H9 (cell line): ENCODE measurements around the gene RPL28. TPM values are rescaled to one million over a fixed set of nuclear protein-coding genes. Genes with fewer than 3 reads are reported as not detected.
A peak's percentile ranks its signal among the peaks of the same experiment; 100 is the strongest.

Experiments used
- DNase-seq: peaks from one replicate; pipeline ENCODE4 v3.0.0-alpha.2; 2017
- H2AFZ ChIP-seq: one replicate; pipeline ENCODE4 v1.6.1; 2013; ENCODE audit warnings: mild to moderate bottlenecking, low read length, control low read depth, moderate library complexity
- H2AK5ac ChIP-seq: 2 replicates; pipeline ENCODE4 v1.6.1; 2013; ENCODE audit warnings: low read length, control low read depth, mixed read lengths; ENCODE audit not compliant: insufficient read length
- H2BK120ac ChIP-seq: one replicate; pipeline ENCODE4 v1.6.1; 2013; ENCODE audit warnings: low read depth, mild to moderate bottlenecking, low read length, control low read depth, inconsistent platforms; ENCODE audit not compliant: poor library complexity, severe bottlenecking
- H2BK12ac ChIP-seq: 2 replicates; pipeline ENCODE4 v1.6.1; 2013; ENCODE audit warnings: low read length, control low read depth, mixed read lengths, low read depth; ENCODE audit not compliant: insufficient read length
- H2BK15ac ChIP-seq: 2 replicates; pipeline ENCODE4 v1.6.1; 2013; ENCODE audit warnings: low read depth, low read length, control low read depth
- H2BK20ac ChIP-seq: one replicate; pipeline ENCODE4 v1.6.1; 2013; ENCODE audit warnings: low read depth, mild to moderate bottlenecking, low read length, control low read depth, inconsistent platforms; ENCODE audit not compliant: poor library complexity, severe bottlenecking
- H2BK5ac ChIP-seq: 2 replicates; pipeline ENCODE4 v1.6.1; 2013; ENCODE audit warnings: low read length, control low read depth, mixed read lengths; ENCODE audit not compliant: insufficient read length
- H3K14ac ChIP-seq: 2 replicates; pipeline ENCODE4 v1.6.1; 2013; ENCODE audit warnings: low read length, control low read depth; ENCODE audit not compliant: insufficient read depth
- H3K18ac ChIP-seq: 2 replicates; pipeline ENCODE4 v1.6.1; 2013; ENCODE audit warnings: low read depth, mild to moderate bottlenecking, mixed read lengths, low read length, control low read depth; ENCODE audit not compliant: insufficient read length
- H3K23ac ChIP-seq: 2 replicates; pipeline ENCODE4 v1.6.1; 2013; ENCODE audit warnings: low read length, control low read depth, mixed read lengths, low read depth; ENCODE audit not compliant: insufficient read length
- H3K23me2 ChIP-seq: 2 replicates; pipeline ENCODE4 v1.6.1; 2013; ENCODE audit warnings: low read depth, mild to moderate bottlenecking, mixed read lengths, low read length, control low read depth; ENCODE audit not compliant: insufficient read length, poor library complexity, severe bottlenecking
- H3K27ac ChIP-seq: 2 replicates; pipeline ENCODE4 v1.5.1; 2013; ENCODE audit warnings: low read length, control low read depth, mixed read lengths, low read depth; ENCODE audit not compliant: insufficient read length
- H3K27me3 ChIP-seq: 2 replicates; pipeline ENCODE4 v1.6.1; 2013; ENCODE audit warnings: low read length, control low read depth, inconsistent platforms; ENCODE audit not compliant: insufficient read depth
- H3K4ac ChIP-seq: 2 replicates; pipeline ENCODE4 v1.6.1; 2013; ENCODE audit warnings: low read depth, mild to moderate bottlenecking, control low read depth, inconsistent platforms, low read length, moderate library complexity
- H3K4me1 ChIP-seq: 2 replicates; pipeline ENCODE4 v1.6.1; 2013; ENCODE audit warnings: low read length, control low read depth, inconsistent platforms; ENCODE audit not compliant: insufficient read depth
- H3K4me2 ChIP-seq: 2 replicates; pipeline ENCODE4 v1.6.1; 2013; ENCODE audit warnings: low read length, control low read depth, mixed read lengths; ENCODE audit not compliant: insufficient read length, insufficient read depth
- H3K56ac ChIP-seq: 2 replicates; pipeline ENCODE4 v1.6.1; 2013; ENCODE audit warnings: low read depth, mild to moderate bottlenecking, mixed read lengths, low read length, control low read depth; ENCODE audit not compliant: insufficient read length
- H3K79me1 ChIP-seq: 2 replicates; pipeline ENCODE4 v1.6.1; 2013; ENCODE audit warnings: low read depth, mild to moderate bottlenecking, moderate library complexity, low read length, control low read depth, inconsistent platforms; ENCODE audit not compliant: insufficient read depth, poor library complexity, severe bottlenecking
- H3K79me2 ChIP-seq: 2 replicates; pipeline ENCODE4 v1.6.1; 2013; ENCODE audit warnings: low read length, control low read depth, inconsistent platforms; ENCODE audit not compliant: insufficient read depth
- H3K9ac ChIP-seq: 2 replicates; pipeline ENCODE4 v1.6.1; 2013; ENCODE audit warnings: low read length, control low read depth, mixed read lengths; ENCODE audit not compliant: insufficient read length; ENCODE audit errors: extremely low read depth
- H3K9me3 ChIP-seq: one replicate; pipeline ENCODE4 v1.6.1; 2013; ENCODE audit warnings: low read depth, low read length, inconsistent platforms; ENCODE audit not compliant: control insufficient read depth
- H3T11ph ChIP-seq: one replicate; pipeline ENCODE4 v1.6.1; 2013; ENCODE audit warnings: mild to moderate bottlenecking, low read length, control low read depth, inconsistent platforms
- H4K20me1 ChIP-seq: one replicate; pipeline ENCODE4 v1.6.1; 2013; ENCODE audit not compliant: control insufficient read depth, insufficient read length, insufficient read depth
- H4K5ac ChIP-seq: 2 replicates; pipeline ENCODE4 v1.6.1; 2013; ENCODE audit warnings: low read depth, mild to moderate bottlenecking, mixed read lengths, low read length, control low read depth; ENCODE audit not compliant: insufficient read length
- H4K8ac ChIP-seq: replicated peaks from 2 replicates; pipeline ENCODE4 v1.6.1; 2013; ENCODE audit warnings: low read length, control low read depth, mixed read lengths, low read depth; ENCODE audit not compliant: insufficient read length
- H4K91ac ChIP-seq: 2 replicates; pipeline ENCODE4 v1.6.1; 2013; ENCODE audit warnings: low read depth, mild to moderate bottlenecking, moderate library complexity, mixed read lengths, low read length, control low read depth; ENCODE audit not compliant: insufficient read length
- H3K27ac Mint-ChIP-seq, 3 experiments: 2 replicates in 2 of 3; 3 replicates in 1 of 3; pipeline ENCODE4 v1.8.0; 2020 to 2021; ENCODE audit warnings: mixed read lengths in 3 of 3, mild to moderate bottlenecking in 1 of 3, moderate library complexity in 1 of 3
- H3K27me3 Mint-ChIP-seq: 2 replicates; pipeline ENCODE4 v1.8.0; 2021; ENCODE audit warnings: low read depth, mild to moderate bottlenecking, moderate library complexity, mixed read lengths
- H3K36me3 Mint-ChIP-seq, 3 experiments: 2 replicates in 2 of 3; 3 replicates in 1 of 3; pipeline ENCODE4 v1.8.0; 2020 to 2021; ENCODE audit warnings: low read depth in 3 of 3, mixed read lengths in 3 of 3; ENCODE audit not compliant: insufficient read depth in 1 of 3
- H3K4me1 Mint-ChIP-seq, 2 experiments: 2 replicates each; pipeline ENCODE4 v1.8.0; 2020; ENCODE audit warnings: mixed read lengths in 2 of 2
- H3K4me3 Mint-ChIP-seq, 2 experiments: 2 replicates in 1 of 2; 3 replicates in 1 of 2; pipeline ENCODE4 v1.8.0; 2020 to 2021; ENCODE audit warnings: mild to moderate bottlenecking in 2 of 2, mixed read lengths in 2 of 2, moderate library complexity in 1 of 2
- H3K9me3 Mint-ChIP-seq, 2 experiments: 2 replicates in 1 of 2; 3 replicates in 1 of 2; pipeline ENCODE4 v1.8.0; 2020; ENCODE audit warnings: mild to moderate bottlenecking in 2 of 2, mixed read lengths in 2 of 2, moderate library complexity in 1 of 2
- CTCF ChIP-seq: fragments of 200-600 bp; sonication (generic); conservative IDR thresholded peaks from 3 replicates; pipeline ENCODE4 v1.8.0; 2021; ENCODE audit warnings: antibody characterized with exemption, mild to moderate bottlenecking
- WGBS: extraction: QIAGEN DNeasy Blood & Tissue Kit; methylation state at CpG from one replicate; pipeline ENCODE4 v1.1.7; 2013; ENCODE audit warnings: missing lambda C conversion rate, low lambda C conversion rate, mixed read lengths; ENCODE audit not compliant: insufficient read length; ENCODE audit errors: extremely low coverage; 5-methylcytosine and 5-hydroxymethylcytosine counted together
- total RNA-seq: library from RNA; stranded (reverse); gene quantifications from 2 replicates; pipeline ENCODE4 v1.2.1, GENCODE V29; 2021

RPL28 gene
- total RNA-seq, 1 experiment from 2014 or later = 2,076 TPM

DNA sequence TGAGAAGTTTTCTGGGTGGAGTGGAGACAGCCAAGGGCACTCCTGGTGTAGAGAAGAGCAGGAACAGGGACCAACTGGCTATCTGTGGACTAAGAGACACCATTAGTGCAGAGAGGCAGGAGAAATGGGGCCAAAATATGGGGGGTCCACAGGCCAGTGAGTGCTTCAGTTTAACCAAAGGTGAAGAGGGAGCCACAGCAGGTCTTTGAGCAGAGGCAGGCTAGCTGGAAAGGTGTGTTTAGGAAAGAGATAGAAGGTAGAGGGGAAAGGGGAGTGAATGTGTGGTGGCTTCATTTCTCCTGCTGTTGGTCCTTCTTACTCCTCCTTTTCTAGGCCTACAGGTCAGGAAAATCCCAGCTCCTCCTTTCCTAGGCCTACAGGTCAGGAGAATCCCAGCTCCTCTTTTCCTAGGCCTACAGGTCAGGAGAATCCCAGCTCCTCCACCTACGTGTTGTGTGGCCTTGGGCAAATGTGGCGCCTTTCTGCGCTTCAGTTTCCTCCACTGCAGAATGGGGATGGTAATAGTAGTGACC is 3.1 kb upstream of the RPL28 start:
- Histone ChIP-seq H3K27me3 (peaks cover 2% of the 10 kb centered on the region; the same call in 1 of the 2 replicates), H3K79me2 (peaks cover 16% of the 10 kb centered on the region; the same call in 1 of the 2 replicates), H3K23me2 (peaks cover 31% of the 10 kb centered on the region), H3K4me2 (no peak overlapping the region), H3K4ac (no peak overlapping the region), H2BK5ac (no peak overlapping the region), H2BK120ac (no peak overlapping the region), H4K91ac (no peak overlapping the region), H3K9ac (no peak overlapping the region), H3T11ph (no peak overlapping the region), H2BK12ac (no peak overlapping the region), H2AK5ac (no peak overlapping the region), H3K18ac (no peak overlapping the region), H2AFZ (no peak overlapping the region), H3K9me3 (no peaks in the 10 kb centered on the region), H4K8ac (no peak overlapping the region), H3K14ac (no peak overlapping the region), H3K4me1 (peaks cover 5% of the 10 kb centered on the region; the same call in 1 of the 2 replicates), H2BK20ac (no peak overlapping the region), H4K20me1 (no peaks in the 10 kb centered on the region), H4K5ac (no peak overlapping the region), H3K27ac (no peak overlapping the region), H2BK15ac (no peak overlapping the region), H3K56ac (no peak overlapping the region), H3K79me1 (peaks cover 8% of the 10 kb centered on the region), H3K23ac (no peak overlapping the region)
- Mint-ChIP-seq H3K27ac (no peak overlapping the region), H3K36me3 (peaks cover 19 to 31% (median 21%) of the 10 kb centered on the region in 3 experiments), H3K4me1 (peaks cover 32 to 42% of the 10 kb centered on the region in 2 experiments), H3K4me3 (peak overlapping the region; percentile 75 to 85), H3K27me3 (peaks cover 45% of the 10 kb centered on the region), H3K9me3 (peaks cover 2 to 3% of the 10 kb centered on the region in 2 experiments; a peak in 2 of 5 replicates)
- DNase-seq = no peak
- no peak for TF ChIP-seq CTCF
- no CpG with 5 or more reads among the region's 3 CpGs for WGBS
